ENCODE data around the gene SLC9C1.
A peak's percentile ranks its signal among the peaks of the same experiment; 100 is the strongest.

Gene SLC9C1

DNA sequence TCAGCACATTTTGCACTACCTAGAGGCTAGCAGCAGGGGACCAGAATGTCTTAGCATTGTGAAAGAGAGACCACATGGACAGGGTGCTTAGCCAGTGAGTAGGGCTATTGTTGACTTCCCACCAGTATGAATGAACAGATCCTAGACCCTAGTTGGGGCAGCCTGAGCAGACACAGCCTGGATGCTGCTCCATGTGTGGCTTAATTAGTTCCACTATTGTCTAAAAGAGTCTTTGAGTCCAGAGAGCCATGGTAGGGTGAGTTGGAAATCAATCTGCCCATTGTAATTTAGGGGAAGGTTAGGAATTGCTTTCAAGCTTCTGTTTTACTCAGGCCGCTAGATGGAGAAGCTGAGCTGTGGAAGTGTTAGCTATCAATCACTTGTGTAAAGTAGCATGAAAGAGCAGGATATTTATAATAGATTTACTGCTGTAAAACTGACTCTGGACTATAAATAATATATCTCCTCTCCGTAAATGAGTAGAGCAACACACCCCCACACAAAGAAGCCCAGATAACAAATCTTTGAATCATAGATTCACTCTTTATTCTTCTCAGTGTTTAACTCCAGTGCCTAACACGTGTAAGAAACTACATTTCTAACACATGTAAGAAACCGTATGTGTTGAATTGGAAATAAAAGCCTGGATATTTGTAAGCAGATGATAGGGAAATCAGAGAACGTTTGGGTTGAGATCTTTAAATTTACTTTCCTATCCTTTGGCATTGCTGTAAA lies 156.9 kb downstream of the SLC9C1 start:
- Mint-ChIP-seq H3K4me1 (ENCODE audit: low read depth) (peaks cover 73% of the 10 kb centered on the region), H3K27ac (no peak overlapping the region), H3K9me3 (no peaks in the 10 kb centered on the region), H3K27me3 (no peaks in the 10 kb centered on the region), H3K36me3 (ENCODE audit: low read depth) (no peaks in the 10 kb centered on the region), H3K4me3 (no peak overlapping the region)
- no peak for DNase-seq

DNA sequence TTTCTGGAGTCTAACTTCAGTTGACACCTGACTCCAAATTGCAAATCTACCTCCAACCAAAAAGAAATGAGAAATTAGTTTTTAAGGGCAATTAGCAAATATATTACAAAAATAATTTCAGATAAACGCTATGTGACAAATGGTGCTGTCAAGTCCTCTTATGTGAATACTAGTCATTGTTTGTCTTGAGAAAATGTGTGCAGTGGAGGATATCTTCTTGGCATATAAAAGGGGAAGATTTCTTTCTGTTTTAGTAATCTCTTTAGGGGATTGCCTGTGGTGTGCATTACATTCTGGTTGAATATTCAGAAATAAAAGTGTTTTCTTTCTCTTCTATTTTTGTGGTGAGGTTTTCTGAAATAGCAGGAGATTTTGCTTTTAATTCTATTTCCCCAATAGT lies 158.0 kb downstream of the SLC9C1 start:
- Mint-ChIP-seq H3K27ac (peak overlapping the region; percentile 19), H3K9me3 (no peaks in the 10 kb centered on the region), H3K4me1 (ENCODE audit: low read depth) (peaks cover 75% of the 10 kb centered on the region), H3K36me3 (ENCODE audit: low read depth) (no peaks in the 10 kb centered on the region), H3K27me3 (no peaks in the 10 kb centered on the region), H3K4me3 (no peak overlapping the region)
- no peak for DNase-seq

DNA sequence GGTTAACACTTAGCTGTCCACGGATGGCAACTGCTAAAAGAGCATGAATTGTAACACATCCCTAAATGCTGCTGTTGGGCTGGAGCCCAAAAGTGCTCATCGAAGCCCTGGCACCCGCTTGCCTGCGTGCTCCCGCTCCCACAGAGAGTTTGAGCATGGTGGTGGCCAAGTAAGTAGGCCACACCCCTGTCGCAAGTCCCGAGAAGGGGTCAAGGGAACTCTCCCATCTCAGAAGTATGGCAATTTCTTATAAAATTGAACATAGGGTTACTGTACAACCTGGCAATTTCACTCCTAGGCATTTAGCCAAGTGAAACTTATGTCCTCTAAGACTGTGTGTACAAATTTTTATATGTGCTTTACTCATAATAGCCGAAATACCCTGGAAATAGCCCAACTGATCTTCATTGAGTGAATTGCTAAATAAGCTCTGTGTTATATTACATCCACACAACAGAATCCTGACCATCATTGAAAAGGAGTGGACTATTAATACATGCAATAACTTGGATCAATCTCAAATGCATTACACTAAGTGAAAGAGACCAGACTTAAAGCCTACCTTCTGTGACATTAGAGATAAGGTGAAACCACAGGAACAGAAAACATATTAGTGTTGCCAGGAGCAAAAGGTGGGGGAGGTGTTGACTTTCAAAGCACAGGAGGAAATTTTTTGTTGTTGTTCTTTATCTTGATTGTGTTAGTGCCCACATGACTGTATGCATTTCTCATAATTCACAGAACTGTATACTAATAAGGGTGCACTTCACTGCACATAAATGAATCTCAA lies 159.5 kb downstream of the SLC9C1 start:
- no peak for DNase-seq
- Mint-ChIP-seq H3K4me3 (no peak overlapping the region), H3K27me3 (no peaks in the 10 kb centered on the region)

DNA sequence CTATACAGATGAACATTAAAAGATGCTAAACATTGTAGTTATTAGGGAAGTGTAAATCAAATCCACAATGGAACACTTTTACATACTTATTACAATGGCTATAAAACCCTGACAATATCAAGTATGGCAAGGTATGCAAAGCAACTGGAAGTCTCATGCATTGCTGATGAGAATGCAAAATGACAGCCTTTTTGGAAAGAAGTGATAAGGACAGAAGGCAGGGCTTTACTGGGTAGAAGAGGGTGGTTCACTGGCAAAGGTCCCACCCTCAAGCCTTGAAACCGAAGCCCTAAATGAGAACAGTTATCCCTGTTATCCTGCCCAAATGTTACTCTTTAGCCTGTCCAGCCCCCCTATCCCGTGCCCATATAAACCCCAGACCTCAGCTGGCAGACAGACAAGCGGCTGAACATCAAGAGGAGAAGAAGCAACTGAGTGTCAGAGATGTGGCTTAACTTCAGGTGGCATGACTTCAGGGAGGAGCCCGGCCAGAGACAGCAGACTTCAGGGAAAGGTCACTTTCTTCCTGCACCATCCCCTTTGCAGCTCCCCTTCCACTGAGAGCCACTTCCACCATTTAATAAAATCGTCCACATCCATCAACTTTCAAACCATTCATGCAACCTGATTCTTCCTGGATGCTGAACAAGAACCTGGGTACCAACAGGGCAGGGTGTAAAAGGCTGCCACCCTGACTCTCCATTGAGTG lies 160.2 kb downstream of the SLC9C1 start:
- H3K27ac Mint-ChIP-seq, result peak overlapping the region; percentile 95
- peak overlapping the region; percentile 85 for H3K4me3 Mint-ChIP-seq
- DNase-seq, result no peak
- peaks cover 83% of the 10 kb centered on the region for H3K4me1 Mint-ChIP-seq (ENCODE audit: low read depth)
- no peaks in the 10 kb centered on the region for H3K27me3 Mint-ChIP-seq
- H3K36me3 Mint-ChIP-seq (ENCODE audit: low read depth), result no peaks in the 10 kb centered on the region
- H3K9me3 Mint-ChIP-seq, result no peaks in the 10 kb centered on the region

More for the DNA sequence above, 159.5 kb downstream of the SLC9C1 start:
- Mint-ChIP-seq H3K9me3 (no peaks in the 10 kb centered on the region), H3K36me3 (ENCODE audit: low read depth) (no peaks in the 10 kb centered on the region), H3K4me1 (ENCODE audit: low read depth) (peaks cover 76% of the 10 kb centered on the region), H3K27ac (peak overlapping the region; percentile 95)

DNA sequence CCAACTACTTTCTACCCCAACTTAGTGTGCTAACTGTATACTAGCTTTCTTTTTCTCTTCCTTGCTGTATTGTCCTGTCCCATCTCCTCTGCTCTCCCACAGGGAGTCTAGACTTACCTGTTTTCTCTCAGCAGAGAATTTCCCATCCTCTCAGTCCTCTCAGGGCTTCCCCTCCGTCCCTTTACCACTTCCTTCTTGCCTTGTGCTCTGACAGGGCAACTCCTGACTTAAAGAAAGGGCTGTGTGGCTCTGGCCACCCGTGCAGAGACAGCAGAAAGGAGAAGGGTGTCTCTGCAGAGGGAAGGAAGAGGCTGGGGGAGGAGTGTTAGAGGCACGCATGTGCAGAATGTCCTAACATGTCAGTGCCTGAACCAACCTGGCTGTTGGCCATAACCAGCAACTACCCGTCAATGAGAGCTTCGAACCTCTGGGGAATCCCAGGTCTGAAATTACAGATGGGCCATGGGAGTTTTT lies 161.0 kb downstream of the SLC9C1 start, which contains the start of gene GCSAM:
GCSAM (minus strand) TSS at position 274 of the 474 bp plus-strand sequence; CDS start at position 146, 128 bp downstream.
- Mint-ChIP-seq H3K27me3 (no peaks in the 10 kb centered on the region), H3K36me3 (ENCODE audit: low read depth) (no peaks in the 10 kb centered on the region), H3K4me3 (peak within 1 kb of the TSS; percentile 85), H3K9me3 (no peaks in the 10 kb centered on the region), H3K4me1 (ENCODE audit: low read depth) (peaks cover 88% of the 10 kb centered on the region), H3K27ac (peak within 1 kb of the TSS; percentile 95)
- DNase-seq, result peak; percentile 68

DNA sequence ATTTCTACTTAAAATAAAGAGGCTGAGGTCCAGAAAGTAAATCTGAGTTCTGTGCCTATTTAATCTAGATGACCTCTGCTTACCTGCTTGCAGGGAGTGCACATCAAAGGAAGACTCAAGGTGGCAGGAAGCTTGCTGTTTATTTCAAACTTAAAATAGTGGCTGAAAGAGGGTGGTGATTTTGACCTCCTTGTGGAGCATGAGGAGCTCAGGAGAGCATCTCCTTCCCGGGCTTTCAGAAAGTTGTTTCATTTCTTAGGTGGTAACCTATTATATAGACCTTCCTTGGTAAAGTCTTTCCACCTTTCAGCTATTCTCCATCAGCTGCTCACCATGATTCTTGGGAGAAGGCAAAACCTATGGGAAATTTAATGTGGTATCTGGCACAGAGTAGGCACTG lies 161.5 kb downstream of the SLC9C1 start:
- Mint-ChIP-seq H3K27me3 (no peaks in the 10 kb centered on the region), H3K27ac (peak overlapping the region; percentile 95), H3K4me1 (ENCODE audit: low read depth) (peaks cover 90% of the 10 kb centered on the region), H3K36me3 (ENCODE audit: low read depth) (no peaks in the 10 kb centered on the region), H3K4me3 (peak overlapping the region; percentile 85), H3K9me3 (no peaks in the 10 kb centered on the region)
- DNase-seq, result no peak

DNA sequence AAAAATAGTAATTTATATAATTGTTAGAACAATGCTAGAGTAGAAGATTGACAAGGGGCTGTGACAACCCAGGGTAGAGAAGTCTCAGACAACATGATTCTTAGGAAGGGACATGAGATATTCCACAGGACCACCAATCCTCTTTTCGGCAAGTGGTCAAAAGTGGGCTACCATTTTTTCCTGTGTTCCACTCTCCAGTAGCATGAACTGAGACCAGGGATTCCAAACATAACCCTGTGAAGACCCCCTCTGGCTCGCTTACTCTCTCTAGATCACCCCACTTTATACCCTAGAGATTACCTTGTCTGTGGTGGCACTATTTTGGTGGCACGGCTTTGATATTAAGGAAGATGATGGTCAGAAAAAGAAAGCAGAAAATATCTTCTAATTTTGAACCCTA lies 161.9 kb downstream of the SLC9C1 start:
- no peaks in the 10 kb centered on the region for H3K9me3 Mint-ChIP-seq
- no peaks in the 10 kb centered on the region for H3K36me3 Mint-ChIP-seq (ENCODE audit: low read depth)
- H3K4me1 Mint-ChIP-seq (ENCODE audit: low read depth), result peaks cover 90% of the 10 kb centered on the region
- no peaks in the 10 kb centered on the region for H3K27me3 Mint-ChIP-seq
- H3K4me3 Mint-ChIP-seq, result peak overlapping the region; percentile 85
- H3K27ac Mint-ChIP-seq, result peak overlapping the region; percentile 95
- no peak for DNase-seq

DNA sequence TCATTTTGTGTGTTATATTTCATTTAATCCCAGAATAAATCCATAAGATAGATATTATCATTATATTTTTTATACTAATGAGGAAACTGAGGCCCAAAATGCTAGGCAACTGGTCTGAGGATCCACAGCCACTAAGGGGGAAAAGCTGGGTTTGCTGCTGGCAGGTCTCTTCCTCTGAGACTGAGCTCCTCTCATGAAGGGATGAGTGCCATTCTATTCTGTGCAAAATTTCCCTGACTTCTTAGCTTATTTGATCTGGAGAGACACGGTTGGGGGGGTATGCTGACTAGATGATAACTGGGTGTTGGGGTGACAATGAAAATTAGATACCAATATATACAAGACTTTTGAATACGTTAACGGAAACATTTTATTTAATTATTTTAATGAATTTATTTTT lies 162.9 kb downstream of the SLC9C1 start:
- H3K27ac Mint-ChIP-seq, result peak overlapping the region; percentile 71
- H3K27me3 Mint-ChIP-seq, result no peaks in the 10 kb centered on the region
- peaks cover 91% of the 10 kb centered on the region for H3K4me1 Mint-ChIP-seq (ENCODE audit: low read depth)
- no peak for DNase-seq
- no peak overlapping the region for H3K4me3 Mint-ChIP-seq
- no peaks in the 10 kb centered on the region for H3K9me3 Mint-ChIP-seq
- H3K36me3 Mint-ChIP-seq (ENCODE audit: low read depth), result no peaks in the 10 kb centered on the region

DNA sequence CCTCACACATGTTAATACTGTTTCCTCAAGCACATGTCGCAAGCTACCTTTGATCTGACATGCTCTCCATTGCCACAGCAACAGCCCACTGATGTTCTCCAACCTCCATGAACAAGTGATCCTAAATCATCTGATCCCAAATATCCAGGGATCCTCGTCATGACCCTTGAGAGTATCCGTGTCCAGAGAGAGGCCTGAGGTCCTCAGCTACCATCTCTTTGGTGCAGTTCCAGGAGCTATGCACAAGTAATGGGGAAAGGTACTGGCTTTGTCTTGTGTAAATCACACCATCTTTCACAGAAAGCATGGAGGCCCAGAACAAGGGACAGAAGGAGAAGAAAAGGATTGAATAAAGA lies 163.4 kb downstream of the SLC9C1 start:
- peak overlapping the region; percentile 88 for H3K27ac Mint-ChIP-seq
- no peak for DNase-seq
- H3K9me3 Mint-ChIP-seq, result no peaks in the 10 kb centered on the region
- peaks cover 91% of the 10 kb centered on the region for H3K4me1 Mint-ChIP-seq (ENCODE audit: low read depth)
- no peaks in the 10 kb centered on the region for H3K27me3 Mint-ChIP-seq
- no peak overlapping the region for H3K4me3 Mint-ChIP-seq
- peaks cover 3% of the 10 kb centered on the region for H3K36me3 Mint-ChIP-seq (ENCODE audit: low read depth)

DNA sequence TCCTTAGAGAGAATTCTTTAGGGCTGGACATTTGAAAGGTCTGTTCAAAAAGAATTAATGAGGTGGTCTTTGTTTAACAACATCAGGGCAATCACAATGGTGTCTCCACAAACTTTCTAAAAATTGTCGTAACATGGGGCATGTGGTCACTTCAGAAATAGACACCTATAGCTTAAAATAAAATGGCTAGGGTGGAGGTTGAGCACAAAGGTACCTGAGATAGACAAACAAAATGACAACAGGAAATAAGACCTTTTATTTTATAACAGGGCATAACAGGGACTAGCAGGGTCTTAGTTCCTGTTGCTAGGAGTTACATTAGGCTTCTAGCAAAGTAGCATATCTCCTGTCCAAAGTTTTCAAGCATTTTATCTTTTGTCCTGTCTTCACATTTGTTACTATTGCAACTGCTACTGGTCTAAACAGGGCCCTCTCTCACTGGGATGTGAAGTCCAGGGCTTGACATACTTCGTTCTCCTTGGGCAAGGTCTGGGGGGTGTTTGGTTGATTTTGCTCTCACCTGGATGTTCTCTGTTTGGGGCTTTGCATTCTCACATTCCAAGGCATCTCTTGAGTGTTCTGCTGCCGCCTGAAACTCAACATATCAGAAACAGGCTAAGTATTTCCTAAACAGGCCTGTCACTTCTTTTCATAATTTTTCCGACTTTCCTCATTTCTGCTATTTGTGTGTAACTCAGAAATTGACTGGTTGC lies 163.9 kb downstream of the SLC9C1 start:
- Mint-ChIP-seq H3K4me1 (ENCODE audit: low read depth) (peaks cover 90% of the 10 kb centered on the region), H3K36me3 (ENCODE audit: low read depth) (peaks cover 3% of the 10 kb centered on the region), H3K27me3 (no peaks in the 10 kb centered on the region), H3K9me3 (no peaks in the 10 kb centered on the region), H3K27ac (peak overlapping the region; percentile 88), H3K4me3 (no peak overlapping the region)
- no peak for DNase-seq

DNA sequence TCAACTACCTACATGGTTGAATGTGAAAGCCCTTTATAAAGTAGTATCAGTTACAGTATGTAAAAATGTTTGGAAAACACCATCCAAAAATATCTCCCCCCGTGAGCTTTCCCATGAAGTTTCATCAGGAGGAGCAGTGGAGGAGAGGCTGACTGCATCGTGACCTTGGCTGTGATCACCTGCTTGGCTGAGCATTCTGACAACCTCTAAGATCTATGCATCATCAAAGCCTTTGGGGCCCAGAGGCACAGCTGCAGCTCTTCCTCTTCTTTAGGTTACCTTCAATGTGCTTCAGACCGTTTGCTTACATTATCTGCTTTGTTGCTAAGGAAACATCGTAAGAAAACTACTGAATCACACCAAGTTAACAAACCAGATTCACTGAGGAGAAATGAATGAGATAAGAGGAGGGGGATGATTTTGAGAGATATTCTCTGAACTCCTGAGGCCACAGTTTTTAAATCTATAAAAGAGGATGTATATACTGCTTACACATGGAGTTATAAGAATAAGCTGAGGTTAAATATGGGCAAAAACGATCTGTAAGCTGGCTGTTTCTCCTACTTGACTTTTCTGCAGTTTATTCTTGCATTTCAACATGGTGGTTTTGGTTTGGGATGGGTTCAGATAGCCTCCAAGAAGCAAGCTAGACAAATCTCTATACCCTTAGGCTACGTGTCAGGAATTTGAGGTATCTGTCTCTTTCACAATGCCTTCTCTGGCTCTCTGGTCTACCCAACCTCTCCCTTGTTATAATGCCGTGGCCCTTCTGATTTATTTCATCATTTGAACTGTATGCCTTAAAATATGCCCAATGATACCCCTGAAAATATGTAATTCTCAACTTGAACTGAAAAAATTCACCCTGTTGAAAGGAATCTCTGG lies 164.9 kb downstream of the SLC9C1 start:
- peaks cover 83% of the 10 kb centered on the region for H3K4me1 Mint-ChIP-seq (ENCODE audit: low read depth)
- no peaks in the 10 kb centered on the region for H3K9me3 Mint-ChIP-seq
- peak; percentile 47 for DNase-seq

DNA sequence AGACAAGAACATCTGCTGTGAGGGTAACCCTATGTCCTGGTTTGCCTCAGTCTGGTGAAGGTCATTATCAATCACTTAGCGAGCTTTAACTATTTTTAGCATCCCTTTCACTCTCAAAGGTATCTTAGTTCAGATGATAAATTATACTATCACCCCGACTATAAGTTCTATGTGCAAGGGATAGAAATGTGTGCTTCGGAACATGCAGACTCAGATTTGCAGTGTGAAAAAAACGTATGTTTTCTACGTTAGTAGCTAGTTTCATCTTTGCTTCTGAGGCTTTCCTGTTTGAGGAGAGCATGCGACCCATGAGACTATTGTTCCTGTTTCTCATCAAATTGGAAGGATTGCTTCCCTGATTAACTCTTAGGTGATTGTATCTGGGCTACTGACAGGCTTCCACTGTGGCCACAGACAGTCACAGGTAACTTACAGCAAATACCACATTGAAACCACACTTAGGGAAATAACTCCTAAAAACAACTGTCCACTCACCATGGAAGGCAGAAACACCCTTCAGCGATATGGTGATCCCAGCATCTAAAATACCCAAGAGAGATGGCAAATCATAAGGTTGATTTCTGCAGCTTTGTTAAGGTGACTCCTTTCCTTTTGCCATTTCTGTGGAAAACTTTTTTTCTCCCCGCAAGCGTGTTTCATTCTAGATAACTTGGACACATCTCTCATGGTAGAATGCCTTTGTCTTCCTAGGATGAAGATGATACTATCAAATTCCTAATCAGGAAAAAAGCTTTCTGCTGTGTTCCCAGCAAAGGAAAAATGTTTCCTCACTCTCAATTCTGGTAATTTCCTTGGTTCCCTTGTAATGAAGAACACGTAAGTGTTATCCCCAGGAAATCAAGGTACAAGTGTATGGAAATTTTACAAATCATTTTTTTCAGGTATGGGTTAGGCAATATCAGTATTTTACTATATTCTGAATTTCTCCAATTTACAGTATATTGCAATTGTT lies 166.2 kb downstream of the SLC9C1 start:
- Mint-ChIP-seq H3K4me1 (ENCODE audit: low read depth) (peaks cover 70% of the 10 kb centered on the region), H3K27ac (peak overlapping the region; percentile 88), H3K27me3 (no peaks in the 10 kb centered on the region), H3K9me3 (no peaks in the 10 kb centered on the region), H3K36me3 (ENCODE audit: low read depth) (peaks cover 20% of the 10 kb centered on the region), H3K4me3 (peak overlapping the region; percentile 59)
- DNase-seq, result no peak

More for the DNA sequence above, 164.9 kb downstream of the SLC9C1 start:
- Mint-ChIP-seq H3K27me3 (no peaks in the 10 kb centered on the region), H3K4me3 (peak overlapping the region; percentile 30), H3K27ac (peak overlapping the region; percentile 88), H3K36me3 (ENCODE audit: low read depth) (peaks cover 7% of the 10 kb centered on the region)

All from activated T-cell treated with anti-CD3 and anti-CD28 coated beads, Interleukin-2, amount 50 U/mL, for 24 hours (primary cell).